Chondrocyte (in vitro differentiated cells): ENCODE results near the gene ERO1A. TPM values are rescaled to one million over a fixed set of nuclear protein-coding genes. Genes with fewer than 3 reads are reported as not detected.
"Not testable (repeated sequence)": the region's sequence is repeated elsewhere in the genome, so short reads cannot be mapped to it uniquely, and the experiment has no call there.

ENCODE experiments used
- DNase-seq: peaks from one replicate; pipeline ENCODE4 v3.0.0; 2021; ENCODE audit warnings: mixed read lengths, low spot score
- H3K27ac Mint-ChIP-seq: one replicate; pipeline ENCODE4 v1.8.0; 2021; ENCODE audit warnings: mild to moderate bottlenecking, moderate library complexity, mixed read lengths; ENCODE audit not compliant: unreplicated experiment
- H3K27me3 Mint-ChIP-seq: 2 replicates; pipeline ENCODE4 v1.8.0; 2021; ENCODE audit warnings: low read depth, mixed read lengths
- H3K36me3 Mint-ChIP-seq: 2 replicates; pipeline ENCODE4 v1.8.0; 2021; ENCODE audit warnings: low read depth, mixed read lengths
- H3K4me1 Mint-ChIP-seq: 2 replicates; pipeline ENCODE4 v1.8.0; 2021; ENCODE audit warnings: low read depth, mild to moderate bottlenecking, mixed read lengths
- H3K4me3 Mint-ChIP-seq: one replicate; pipeline ENCODE4 v1.8.0; 2021; ENCODE audit warnings: mild to moderate bottlenecking, moderate library complexity, mixed read lengths; ENCODE audit not compliant: unreplicated experiment
- H3K9me3 Mint-ChIP-seq: 2 replicates; pipeline ENCODE4 v1.8.0; 2021; ENCODE audit warnings: low read depth, mixed read lengths
- CTCF ChIP-seq: fragments of 200-600 bp; sonication (generic); IDR thresholded peaks from 2 replicates; pipeline ENCODE4 v1.5.0; 2021; ENCODE audit warnings: antibody characterized with exemption, mild to moderate bottlenecking, moderate library complexity
- total RNA-seq: library from RNA; stranded (reverse); gene quantifications from 3 replicates; pipeline ENCODE4 v1.2.1, GENCODE V29; 2021

The ERO1A gene
- total RNA-seq, 1 donor from 2014 or later = 58.7 TPM

- H3K36me3 Mint-ChIP-seq = peaks cover 6% of the 10 kb centered on the region
- H3K27me3 Mint-ChIP-seq = no peaks in the 10 kb centered on the region
- H3K4me1 Mint-ChIP-seq = peaks cover 34% of the 10 kb centered on the region
- DNase-seq = no peak
- no peaks in the 10 kb centered on the region for H3K9me3 Mint-ChIP-seq
- H3K27ac Mint-ChIP-seq = no peak overlapping the region
- TF ChIP-seq CTCF = no peak
- no peak overlapping the region for H3K4me3 Mint-ChIP-seq
Observed at GRCh38 chr14:52733824-52734223, 38.5 kb upstream of the ERO1A start.

- DNase-seq = no peak
- Mint-ChIP-seq H3K27ac (peak overlapping the region; percentile 97), H3K4me3 (peak overlapping the region; percentile 91), H3K4me1 (peaks cover 26% of the 10 kb centered on the region), H3K27me3 (no peaks in the 10 kb centered on the region), H3K9me3 (no peaks in the 10 kb centered on the region), H3K36me3 (peaks cover 8% of the 10 kb centered on the region)
- no peak for TF ChIP-seq CTCF
Observed at GRCh38 chr14:52730709-52731111, 35.4 kb upstream of the ERO1A start.

- peak; percentile 54 for TF ChIP-seq CTCF
- Mint-ChIP-seq H3K27ac (peak within 1 kb of the TSS; percentile 97), H3K4me3 (peak within 1 kb of the TSS; percentile 91), H3K27me3 (no peaks in the 10 kb centered on the region), H3K36me3 (peaks cover 8% of the 10 kb centered on the region), H3K9me3 (no peaks in the 10 kb centered on the region), H3K4me1 (peaks cover 23% of the 10 kb centered on the region)
- peak; percentile 99 for DNase-seq
Observed at GRCh38 chr14:52729925-52730708, 34.8 kb upstream of the ERO1A start, which contains the start of gene STYX. TSS of gene STYX (plus strand) at chr14:52730166. CDS start at chr14:52730475, 309 bp downstream.

- no peaks in the 10 kb centered on the region for H3K27me3 Mint-ChIP-seq
- peak overlapping the region; percentile 97 for H3K27ac Mint-ChIP-seq
- H3K9me3 Mint-ChIP-seq = no peaks in the 10 kb centered on the region
- H3K4me1 Mint-ChIP-seq = peaks cover 23% of the 10 kb centered on the region
- H3K4me3 Mint-ChIP-seq = peak overlapping the region; percentile 91
- no peak for DNase-seq
- no peak for TF ChIP-seq CTCF
- H3K36me3 Mint-ChIP-seq = peaks cover 8% of the 10 kb centered on the region
Observed at GRCh38 chr14:52729585-52729924, 34.2 kb upstream of the ERO1A start.

GRCh38 chr14:52729035-52729434 lies 33.7 kb upstream of the ERO1A start:
- not testable (repeated sequence) for H3K27me3 Mint-ChIP-seq, H3K9me3 Mint-ChIP-seq, DNase-seq, H3K4me3 Mint-ChIP-seq, H3K36me3 Mint-ChIP-seq
- Mint-ChIP-seq H3K4me1 (peaks cover 22% of the 10 kb centered on the region), H3K27ac (peak overlapping the region; percentile 63)

- H3K36me3 Mint-ChIP-seq = peaks cover 12% of the 10 kb centered on the region
- not testable (repeated sequence) for H3K27ac Mint-ChIP-seq, H3K27me3 Mint-ChIP-seq, H3K9me3 Mint-ChIP-seq, H3K4me3 Mint-ChIP-seq, DNase-seq
- H3K4me1 Mint-ChIP-seq = peaks cover 22% of the 10 kb centered on the region
Observed at GRCh38 chr14:52727509-52727908, 32.2 kb upstream of the ERO1A start.
